GM10266 (cell line): ENCODE results near the gene DNAH12.

Experiments
- DNase-seq: peaks from one replicate; pipeline ENCODE4 v3.0.0; 2012; ENCODE audit errors: extremely low spot score
- CTCF ChIP-seq: IDR thresholded peaks from 2 replicates; pipeline ENCODE4 v1.5.1; 2012; ENCODE audit warnings: mild to moderate bottlenecking, low read depth; ENCODE audit not compliant: control insufficient read depth, insufficient read depth; ENCODE audit errors: missing control alignments

The DNAH12 gene

DNA sequence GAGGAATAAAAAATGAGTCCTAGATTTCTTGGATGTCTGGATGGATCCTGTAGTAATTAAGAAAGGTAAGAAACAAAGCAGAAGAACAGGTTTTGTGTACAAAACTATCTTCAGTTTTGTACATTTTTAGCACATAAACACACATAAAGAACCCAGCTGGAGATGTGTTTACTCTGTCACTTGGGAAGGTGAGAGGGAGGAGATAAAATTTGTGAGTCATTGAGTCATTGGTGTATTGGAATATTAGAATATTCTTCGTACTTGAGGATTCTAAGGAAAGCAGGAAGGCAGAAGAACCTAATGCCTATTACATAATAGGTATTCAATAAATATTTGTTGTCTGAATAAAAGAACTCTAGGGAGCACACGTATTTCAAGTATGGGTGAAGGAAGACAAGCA, 299.2 kb downstream of the DNAH12 start:
- no peak for DNase-seq
- no peak for TF ChIP-seq CTCF
